Esophagus muscularis mucosa (tissue), 4 donors: ENCODE data around the gene FFAR3.
"Not testable (repeated sequence)": the region's sequence is repeated elsewhere in the genome, so short reads cannot be mapped to it uniquely, and the experiment has no call there.

Source experiments
- CTCF ChIP-seq, 3 experiments: fragments of 200-600 bp in 2 of 3; fragments of 450-650 bp in 1 of 3; sonication (generic) in 2 of 3; IDR thresholded peaks; one replicate each; pipeline ENCODE4 v1.5.1; 2017 to 2019; ENCODE audit warnings: antibody characterized with exemption in 3 of 3, mild to moderate bottlenecking in 2 of 3, moderate library complexity in 1 of 3
- EP300 ChIP-seq: sonication (generic); formaldehyde crosslinking; IDR thresholded peaks from one replicate; pipeline ENCODE4 v1.6.1; 2017; ENCODE audit warnings: antibody characterized with exemption
- POLR2A ChIP-seq: fragments of 450-650 bp; IDR thresholded peaks from one replicate; pipeline ENCODE4 v1.6.1; 2017; ENCODE audit warnings: antibody characterized with exemption, moderate library complexity, mild to moderate bottlenecking, low read depth
- POLR2AphosphoS5 ChIP-seq, 2 donors: sonication (generic); formaldehyde crosslinking; IDR thresholded peaks; one replicate each; pipeline ENCODE4 v1.6.1; 2017; ENCODE audit warnings: antibody characterized with exemption in 2 of 2

DNA sequence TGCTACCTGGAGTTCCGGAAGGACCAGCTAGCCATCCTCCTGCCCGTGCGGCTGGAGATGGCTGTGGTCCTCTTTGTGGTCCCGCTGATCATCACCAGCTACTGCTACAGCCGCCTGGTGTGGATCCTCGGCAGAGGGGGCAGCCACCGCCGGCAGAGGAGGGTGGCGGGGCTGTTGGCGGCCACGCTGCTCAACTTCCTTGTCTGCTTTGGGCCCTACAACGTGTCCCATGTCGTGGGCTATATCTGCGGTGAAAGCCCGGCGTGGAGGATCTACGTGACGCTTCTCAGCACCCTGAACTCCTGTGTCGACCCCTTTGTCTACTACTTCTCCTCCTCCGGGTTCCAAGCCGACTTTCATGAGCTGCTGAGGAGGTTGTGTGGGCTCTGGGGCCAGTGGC is 1.1 kb downstream of the FFAR3 start:
- TF ChIP-seq CTCF (IDR thresholded peaks at IDR 0.05); POLR2A; POLR2AphosphoS5 (IDR thresholded peaks at IDR 0.05); EP300: not testable (repeated sequence)
